ENCODE measurements around the gene HECW1.

HECW1 gene

DNA sequence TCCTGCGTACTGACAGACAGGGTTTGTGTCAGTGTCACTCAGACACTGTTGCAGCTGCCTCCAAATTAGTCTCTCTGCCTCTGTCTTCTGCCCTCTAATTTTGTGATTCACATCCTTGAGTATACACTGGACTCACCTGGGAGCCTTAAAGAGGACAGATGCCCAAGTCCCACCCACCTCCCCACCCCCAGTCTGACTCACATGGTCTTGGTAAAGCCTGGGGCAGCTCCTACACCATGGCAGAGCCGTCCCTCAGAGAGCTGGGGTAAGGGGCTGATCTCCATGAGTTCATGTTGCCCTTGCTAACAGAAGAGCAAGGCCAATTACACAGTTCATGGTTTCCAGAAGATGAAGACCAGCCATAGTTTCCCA lies 272.8 kb downstream of the HECW1 start:
- no peak for DNase-seq

DNA sequence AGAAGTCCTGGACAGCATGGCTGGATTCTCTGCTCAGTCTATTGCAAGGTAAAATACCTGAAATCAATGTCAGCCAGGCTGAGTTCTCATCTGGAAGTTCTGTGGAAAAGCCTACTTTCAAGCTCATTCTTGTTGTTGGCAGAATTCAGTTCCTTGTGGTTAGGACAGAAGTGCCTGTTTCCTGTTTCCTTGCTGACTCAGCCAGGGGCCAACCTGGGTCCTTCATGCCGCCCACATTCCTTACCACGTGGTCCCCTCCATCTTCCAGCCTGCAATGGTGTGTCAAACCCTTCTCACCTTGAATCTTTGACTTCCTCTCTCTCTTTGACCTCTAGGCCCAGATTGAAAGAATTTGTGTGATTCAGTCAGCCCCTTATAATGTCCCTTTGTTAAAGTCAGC lies 273.4 kb downstream of the HECW1 start:
- peak; percentile 36 to 51 for DNase-seq

DNA sequence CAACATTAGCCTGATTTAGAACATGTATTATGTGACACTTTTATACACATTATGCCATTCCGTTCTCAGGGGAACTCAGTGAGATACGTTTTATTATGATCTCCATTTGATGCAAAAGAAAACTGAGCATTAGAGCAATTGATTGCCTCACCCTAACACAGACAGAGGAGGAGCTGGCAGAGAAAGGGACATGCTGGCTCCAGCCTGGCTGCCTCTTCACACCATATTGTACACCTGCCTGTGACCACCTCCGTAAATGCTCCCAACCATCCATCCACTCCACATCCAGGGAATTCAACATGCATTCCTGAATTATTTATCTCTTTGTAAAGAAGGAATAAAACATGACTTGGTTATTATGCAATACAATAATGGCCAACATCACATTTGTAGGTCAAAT lies 275.5 kb downstream of the HECW1 start:
- DNase-seq, result no peak

DNA sequence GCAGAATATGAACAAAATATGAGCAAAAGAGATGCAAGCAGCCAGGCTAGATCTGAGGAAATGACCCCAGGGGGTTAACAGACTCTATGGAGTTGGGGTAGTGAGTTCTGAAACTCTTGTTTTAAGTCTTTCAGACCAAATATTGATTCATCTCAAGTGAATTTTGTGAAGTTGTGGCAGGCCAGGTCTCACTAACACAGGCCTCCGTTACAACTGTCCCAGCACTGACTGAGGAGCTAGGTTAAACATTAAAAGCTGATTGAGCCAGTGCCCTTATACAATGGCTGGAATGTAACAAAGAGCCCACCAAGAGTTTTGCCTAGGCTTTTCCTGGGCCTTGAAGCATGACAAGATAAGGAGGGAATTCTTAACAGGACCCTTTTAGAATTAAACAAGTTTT lies 278.1 kb downstream of the HECW1 start:
- no peak for DNase-seq

DNA sequence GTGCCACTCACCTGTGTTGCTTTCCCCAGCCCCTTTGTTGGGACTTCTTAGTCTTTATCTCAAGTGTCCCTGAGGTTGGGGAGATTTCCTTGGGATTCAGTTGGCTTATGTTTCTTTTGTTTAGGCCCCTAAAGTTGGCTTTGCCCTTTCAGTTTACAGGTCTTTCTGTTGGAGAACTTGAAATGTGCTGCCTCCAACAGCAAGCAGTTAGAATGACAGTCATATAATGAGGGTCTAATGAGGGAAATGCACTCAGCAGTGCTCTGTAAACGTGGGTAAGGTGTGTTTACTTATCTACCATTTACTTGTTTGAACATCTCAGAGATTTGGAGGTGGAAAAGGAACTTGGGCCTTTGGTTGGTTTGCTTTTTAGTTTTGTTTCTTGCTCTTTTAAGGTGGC lies 279.1 kb downstream of the HECW1 start:
- DNase-seq, result no peak

DNA sequence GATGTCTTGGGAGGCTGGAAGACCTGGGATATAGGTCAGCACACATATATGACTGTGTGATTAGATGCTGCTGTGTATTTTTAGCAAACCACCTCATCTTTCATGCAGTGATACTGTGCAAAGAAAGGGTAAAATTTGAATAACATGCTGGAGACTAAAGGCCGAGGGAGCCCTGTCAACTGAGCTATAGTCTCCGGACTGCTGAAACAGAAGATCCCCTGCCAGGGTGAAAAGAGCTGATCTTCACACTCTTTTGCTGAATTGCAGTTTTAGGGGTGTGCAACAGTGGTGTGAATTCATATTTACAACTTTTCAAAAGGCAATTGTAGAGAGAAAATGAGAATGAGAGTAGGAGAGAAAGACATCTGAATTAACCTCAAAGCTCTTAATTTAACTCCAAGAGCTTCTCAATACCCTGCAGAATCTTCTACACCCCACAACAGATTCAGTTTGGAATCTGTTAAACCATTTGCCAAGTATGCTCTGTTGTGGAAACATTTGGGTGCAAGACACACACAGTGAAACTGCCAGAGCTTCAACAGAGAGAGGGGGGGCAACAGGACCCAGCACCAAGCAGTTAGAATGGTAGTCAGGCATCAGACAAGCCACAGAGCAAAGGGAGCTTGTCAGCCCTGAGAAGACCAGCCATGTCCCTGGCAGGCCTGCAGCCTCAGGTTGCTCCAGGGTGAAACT lies 280.3 kb downstream of the HECW1 start:
- DNase-seq, result no peak

DNA sequence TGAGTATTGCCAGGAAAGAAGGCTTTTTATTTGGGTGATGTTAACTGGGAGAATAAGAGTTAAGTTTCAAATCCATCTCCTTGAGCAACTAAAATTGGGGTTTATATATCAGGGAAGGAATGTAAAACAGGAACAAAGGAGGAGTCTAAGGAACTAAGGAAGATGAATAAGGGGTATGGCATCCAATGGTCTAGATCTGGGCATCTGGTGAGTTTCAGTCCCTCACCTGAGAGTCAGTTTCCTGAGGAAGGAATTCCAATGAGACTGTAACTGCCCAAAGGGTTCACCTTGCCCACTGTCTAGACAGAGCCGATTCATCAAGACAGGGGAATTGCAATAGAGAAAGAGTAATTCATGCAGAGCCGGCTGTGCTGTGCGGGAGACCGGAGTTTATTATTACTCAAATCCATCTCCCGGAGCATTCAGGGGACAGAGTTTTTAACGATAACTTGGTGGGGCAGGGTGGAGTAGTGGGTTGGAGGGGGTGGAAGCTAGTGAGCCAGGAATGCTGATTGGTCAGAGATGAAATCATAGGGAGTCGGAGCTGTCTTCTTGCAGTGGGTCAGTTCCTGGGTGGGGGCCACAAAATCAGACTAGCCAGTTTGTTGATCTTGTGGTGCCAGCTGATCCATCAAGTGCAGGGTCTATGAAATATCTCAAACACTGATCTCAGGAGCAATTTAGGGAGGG lies 282.1 kb downstream of the HECW1 start:
- no peak for DNase-seq

DNA sequence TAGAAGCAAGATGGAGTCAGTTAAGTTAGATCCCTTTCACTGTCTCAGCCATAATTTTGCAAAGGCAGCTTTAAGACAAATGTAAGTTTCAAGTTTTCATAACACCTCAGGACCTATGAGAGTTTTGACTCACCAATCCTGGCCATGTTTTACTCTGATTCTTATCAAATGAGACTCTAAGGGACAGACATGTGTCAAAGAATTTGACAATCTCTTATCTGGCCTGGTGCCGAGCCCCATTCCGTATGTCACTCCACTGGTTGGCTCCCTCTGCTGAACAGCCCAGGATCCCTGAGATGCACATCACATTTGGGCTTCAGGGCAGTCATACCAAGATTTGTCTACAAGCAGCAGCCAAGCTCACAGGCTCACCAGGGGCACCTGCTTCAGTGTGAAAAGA lies 282.9 kb downstream of the HECW1 start:
- DNase-seq, result no peak

DNA sequence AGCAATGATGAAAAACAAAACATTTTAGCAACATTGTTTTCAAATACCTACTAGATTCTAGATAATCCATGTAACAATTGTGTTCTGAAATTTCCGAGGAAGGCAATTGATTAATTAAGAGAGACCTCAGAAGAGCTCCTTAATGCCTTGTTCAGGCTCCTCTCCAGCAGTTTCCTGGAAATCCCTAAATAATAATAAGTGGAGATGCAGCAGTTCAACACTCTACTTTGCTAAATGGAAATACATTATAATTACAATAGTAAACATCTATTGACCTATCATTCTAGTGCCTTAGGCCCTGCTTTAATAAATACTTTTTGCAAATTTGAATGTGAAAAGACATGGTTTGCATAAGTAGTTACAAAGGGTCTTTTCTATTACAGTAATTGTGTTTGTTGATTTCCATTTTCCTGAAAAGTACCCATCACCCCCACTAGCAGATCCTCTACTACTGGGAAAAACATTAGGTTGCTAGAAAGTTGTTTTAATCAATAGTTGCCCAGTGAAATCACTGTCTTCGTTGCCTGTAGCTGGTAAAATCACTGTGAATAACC lies 283.8 kb downstream of the HECW1 start:
- DNase-seq, result no peak

DNA sequence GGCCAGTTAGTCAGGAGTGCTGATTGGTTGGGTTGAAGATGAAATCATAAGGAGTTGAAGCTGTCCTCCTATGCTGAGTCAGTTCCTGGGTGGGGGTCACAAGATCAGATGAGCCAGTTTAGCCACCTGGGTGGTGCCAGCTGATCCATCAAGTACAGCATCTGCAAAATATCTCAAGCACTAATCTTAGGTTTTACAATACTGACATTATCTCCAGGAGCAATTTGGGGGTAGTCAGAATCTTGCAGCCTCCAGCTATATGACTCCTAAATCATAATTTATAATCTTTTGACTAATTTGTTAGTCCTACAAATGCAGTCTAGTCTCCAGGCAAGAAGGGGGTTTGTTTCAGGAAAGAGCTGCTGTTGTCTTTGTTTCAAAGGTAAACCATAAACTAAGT lies 286.4 kb downstream of the HECW1 start:
- no peak for DNase-seq

DNA sequence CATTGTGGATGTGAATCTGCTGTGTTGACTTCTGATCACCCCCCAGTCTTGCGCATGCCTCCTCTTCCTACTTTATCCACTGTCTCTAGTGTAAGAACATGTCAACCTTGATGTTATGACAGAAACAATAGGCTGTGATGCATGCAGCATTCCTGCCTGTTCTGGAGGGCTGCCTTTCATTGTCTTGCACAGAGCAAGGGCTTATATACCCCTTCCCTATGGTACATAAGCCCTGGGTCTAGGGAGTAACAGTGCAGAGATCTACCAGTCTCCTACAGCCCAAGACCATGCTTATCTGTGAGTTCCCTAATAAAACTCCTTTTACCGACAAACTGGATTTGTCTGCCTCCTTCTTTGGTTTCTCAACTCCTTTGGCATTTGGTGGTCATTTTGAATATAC lies 293.5 kb downstream of the HECW1 start:
- DNase-seq, result no peak

DNA sequence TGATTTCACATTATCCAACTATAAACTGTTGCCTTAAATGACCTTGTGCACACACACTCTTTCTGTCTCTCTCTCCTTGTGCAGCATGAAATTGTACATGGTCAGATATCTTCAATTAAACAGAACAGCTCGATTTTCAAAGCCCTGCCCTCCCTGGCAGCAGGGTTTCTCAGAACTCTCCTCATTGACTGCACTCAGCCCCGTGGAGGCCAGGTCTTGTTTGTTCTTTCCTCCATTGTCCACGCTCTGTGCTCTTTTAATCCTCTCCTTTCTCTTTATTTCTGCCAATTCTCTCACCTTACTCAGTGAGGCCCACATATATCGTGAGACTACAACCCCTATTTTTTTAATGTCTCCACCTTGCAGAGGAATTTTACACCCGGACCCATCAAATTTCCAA lies 294.5 kb downstream of the HECW1 start:
- no peak for DNase-seq

DNA sequence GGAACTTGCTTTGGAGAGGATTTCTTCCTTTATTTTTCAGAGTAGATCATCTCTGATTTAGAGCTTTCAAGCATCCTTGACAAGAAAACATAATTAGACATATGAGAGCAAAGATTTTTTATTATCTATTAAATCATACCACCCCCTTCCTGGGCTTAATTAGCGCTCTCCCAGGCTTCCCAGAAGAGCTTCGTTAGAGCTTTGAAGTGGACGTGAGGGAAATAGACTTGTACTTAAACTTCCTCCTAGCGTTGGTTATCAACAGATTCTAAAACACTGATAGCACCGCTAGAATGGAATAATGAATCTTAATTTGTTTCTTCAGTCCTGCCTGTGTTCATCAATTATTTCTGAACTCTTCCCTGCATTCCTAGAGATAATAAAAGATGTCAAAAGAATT lies 296.5 kb downstream of the HECW1 start:
- no peak for DNase-seq

DNA sequence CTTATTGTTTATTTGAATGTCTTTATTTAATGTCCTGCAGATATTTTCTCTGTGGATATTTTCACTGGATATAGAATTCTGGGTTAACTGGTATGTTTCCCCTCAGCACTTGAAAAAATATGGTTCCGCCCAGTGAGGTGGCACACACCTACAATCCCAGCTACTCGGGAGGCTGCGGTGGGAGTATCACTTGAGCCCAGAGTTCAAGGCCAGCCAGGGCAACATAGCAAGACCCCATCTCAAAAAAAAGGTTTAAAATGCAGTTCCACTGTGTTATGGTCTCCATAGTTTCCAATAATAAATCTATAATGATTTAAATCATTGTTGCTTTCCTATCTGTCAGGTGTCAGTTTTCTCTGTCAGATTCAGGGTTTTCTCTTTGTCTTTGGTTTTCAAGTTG lies 305.0 kb downstream of the HECW1 start:
- no peak for DNase-seq

DNA sequence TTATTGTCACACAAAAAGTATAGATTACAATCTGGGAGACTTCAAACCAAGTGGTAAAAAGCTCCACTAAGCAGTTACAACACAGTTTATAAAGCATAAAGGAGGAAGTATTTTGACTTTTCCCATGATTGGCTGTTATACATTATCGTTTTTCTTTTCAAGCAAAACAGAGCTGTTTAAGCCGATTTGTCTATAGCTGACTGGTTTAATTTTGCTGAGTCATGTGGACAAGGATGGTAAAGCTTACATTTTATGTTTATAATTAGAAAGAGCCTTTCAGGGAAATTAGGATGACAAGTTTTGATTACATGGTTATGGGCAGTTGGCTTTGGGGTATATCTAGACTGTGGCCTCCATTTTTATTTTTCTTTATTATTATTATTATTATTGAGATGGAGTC lies 318.0 kb downstream of the HECW1 start:
- DNase-seq, result no peak

DNA sequence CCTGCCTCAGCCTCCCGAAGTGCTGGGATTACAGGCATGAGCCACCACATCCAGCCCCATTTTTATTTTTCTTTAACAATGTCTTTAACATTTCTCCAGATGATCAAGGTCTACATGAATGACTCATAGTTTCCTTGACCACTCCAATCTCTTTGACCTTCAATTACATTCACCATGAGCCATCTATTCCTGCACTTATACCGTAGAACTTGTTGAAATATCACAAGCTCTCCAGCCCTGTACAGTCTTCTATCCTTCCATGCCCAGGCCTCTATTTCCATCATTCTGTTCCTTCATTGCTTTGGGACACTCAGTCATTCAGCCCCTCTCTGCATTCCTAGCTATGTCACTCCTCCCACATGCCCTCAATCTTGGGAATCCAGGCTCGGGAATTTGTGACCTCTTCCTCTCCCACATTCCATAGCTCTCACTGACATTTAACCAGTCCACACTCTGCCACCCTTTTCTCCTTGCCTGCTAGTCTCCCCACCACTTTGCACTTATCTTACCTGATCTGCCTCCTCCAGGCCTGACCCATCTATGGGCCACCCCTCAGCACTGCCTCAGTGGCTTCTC lies 318.7 kb downstream of the HECW1 start:
- no peak for DNase-seq

DNA sequence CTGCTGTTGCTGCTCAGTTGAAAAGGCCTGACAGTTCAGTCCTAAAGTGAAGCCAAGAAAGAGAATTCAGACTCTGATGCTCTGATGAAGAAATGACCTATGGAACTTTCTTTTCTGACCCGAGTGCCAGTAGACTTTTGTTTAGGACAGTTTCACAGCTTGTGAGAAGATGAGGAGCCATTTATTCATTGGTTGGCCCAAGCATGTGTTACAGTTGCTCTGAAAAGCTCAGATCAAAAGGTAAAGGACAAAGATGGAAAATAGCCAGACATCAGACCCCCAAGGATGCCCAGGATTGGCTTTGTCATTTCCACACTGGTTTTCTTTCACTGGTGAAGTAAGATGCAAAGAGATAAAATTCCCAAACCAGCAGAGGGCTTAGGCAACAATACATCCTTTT lies 321.2 kb downstream of the HECW1 start:
- no peak for DNase-seq

DNA sequence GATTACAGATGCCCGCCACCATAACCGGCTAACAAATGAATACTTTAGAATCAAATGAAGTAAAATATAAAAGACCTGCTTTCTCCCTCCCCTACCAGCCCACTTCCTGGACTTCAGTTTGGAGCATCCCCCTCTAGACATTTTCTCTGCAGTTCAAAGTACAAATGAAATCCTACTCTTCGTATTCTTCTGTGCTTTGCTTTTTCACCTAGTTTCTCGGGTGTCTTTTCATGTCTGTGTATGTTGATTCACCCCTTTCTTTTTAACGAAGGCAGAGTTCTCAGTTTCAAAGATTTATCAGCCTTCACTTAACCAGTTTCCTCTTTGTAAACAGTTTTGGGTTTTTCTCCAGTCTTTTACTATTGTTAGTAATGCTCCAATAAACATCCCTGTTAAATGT lies 324.6 kb downstream of the HECW1 start:
- DNase-seq, result no peak

DNA sequence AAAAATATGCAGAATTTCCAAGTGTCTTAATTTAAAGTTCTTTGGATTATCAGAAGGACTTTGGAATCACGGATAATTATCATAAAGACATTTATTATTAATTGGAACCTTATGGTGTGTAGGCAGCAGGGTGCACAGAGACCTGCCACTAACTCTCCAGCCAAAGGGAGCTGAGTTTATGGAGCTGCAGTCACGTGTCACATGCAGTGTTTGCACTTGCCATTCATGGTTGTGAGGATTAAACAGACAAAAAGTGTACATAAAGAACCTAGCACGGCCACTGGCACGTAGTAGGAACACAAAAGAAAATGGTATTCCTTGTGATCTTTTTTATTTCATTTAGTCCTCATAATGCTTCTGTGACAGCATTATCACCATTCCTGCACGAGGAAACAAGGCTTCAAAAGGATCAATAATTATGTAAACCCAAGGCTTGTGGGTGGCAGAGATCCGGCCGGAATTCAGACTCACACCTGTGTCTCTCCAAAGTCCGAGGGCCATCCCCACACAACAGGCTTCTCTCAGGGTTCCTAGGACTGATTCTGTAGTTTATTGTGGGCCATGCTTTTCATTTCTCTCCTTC lies 326.5 kb downstream of the HECW1 start:
- DNase-seq, result no peak

DNA sequence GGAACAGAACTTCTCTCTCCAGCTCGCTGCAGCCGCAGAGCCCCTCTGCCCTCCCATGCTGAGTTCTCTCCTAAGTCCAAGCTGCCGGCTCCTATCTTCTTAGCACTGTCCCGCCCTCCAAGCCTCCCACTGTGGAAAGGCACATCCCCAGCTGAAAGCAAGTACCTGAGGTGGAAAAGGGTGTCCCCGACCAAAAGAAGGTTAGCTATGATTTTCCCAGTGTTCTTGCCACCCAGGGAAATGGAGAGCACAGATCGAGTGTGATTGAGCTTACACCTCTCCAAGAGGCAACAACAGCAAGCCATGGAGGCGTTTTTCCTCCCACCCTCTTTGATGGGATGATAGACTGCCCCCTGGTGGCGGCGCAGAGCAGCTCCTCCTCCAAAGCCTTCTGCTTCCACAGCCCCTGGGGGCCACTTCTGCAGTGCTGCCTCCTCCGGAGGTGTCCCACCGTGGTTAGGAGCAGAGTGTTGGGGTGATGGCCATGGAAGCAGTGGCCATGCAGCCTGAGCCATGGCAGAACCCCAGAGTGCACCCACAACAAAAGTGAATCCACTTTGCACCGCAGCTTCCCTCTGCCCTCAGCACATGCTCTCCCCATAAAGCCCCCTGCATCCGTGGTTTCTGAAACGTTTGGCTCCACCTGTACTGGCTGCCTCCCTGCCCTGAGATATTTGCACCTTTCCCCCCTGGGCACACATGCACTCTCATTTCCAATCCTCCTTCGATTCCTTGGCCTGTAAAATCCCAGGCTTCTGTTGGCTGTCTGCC lies 327.4 kb downstream of the HECW1 start:
- DNase-seq, result peak; percentile 60 to 74

DNA sequence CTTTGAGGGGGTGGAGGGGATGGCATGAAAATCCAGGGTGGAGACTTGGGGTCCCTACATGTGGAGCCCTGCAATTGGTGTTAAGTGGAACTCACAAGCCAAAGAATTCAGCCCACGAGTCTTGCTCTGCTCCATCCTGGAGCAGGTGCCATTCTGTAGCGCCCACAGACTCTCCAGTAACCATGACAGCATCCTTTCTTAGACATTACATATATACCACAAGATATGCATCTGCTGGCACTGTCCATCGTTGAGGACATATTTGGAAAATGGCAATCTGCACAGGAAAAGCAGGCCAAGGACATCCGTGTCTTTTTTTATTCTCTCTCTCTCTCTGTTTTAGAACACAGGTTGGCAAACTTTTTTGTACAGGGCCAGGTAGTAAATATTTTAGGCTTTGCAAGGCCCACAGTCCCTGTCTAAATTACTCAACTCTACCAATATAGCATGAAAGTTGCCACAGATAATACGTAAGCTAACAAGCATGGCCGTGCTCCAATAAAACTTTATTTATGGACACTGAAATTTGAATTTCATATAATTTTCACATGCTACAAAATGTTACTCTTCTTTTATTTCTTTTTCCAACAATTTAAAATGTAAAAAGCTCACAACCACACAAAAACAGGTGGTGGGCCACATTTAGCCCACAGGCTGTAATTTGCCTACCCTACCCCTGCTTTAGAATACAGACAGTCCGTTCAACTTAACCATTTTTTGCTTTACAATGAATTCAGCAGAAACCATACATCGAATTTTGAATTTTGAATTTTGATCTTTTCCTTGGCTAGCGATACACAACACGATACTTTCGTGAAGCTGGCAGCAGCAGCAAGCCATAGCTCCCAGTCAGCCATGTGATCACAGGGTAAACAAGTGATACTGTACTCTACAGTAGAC lies 329.0 kb downstream of the HECW1 start:
- no peak for DNase-seq

DNA sequence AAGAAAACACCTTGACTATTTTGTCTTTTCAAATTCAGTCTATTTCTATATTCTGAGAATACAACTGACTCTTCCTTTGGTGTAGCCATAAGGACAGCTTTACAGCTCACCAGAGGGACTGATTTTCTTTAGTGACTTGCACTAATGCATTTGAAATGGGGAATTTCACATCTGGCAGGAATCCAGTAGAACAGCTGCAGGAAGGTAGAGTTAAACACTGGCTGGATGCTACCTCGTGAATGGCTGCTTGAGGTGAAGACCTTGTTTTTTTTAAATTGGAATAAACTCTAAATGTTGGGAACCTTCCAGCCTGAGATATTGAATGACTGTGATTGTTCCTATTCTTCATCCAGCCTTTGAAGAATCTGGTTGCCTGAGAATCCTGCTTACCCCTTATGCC lies 330.9 kb downstream of the HECW1 start:
- DNase-seq, result no peak
